Body of pancreas (tissue), 4 donors: ENCODE measurements around the gene OR2K2.

Source experiments
- CTCF ChIP-seq, 7 experiments: fragments of 450-650 bp in 4 of 7; fragments of 200-600 bp in 3 of 7; sonication (generic) in 3 of 7; IDR thresholded peaks; one replicate each; pipeline ENCODE4 v1.5.1; 2016 to 2019; ENCODE audit warnings: antibody characterized with exemption in 7 of 7
- POLR2A ChIP-seq, 3 donors: fragments of 450-650 bp; IDR thresholded peaks; one replicate each; pipeline ENCODE4 v1.6.1; 2016; ENCODE audit warnings: antibody characterized with exemption in 3 of 3, mild to moderate bottlenecking in 2 of 3

- TF ChIP-seq CTCF (IDR thresholded peaks at IDR 0.05) (no peak), POLR2A (IDR thresholded peaks at IDR 0.05) (no peak)
These were observed 28.8 kb downstream of the OR2K2 start for GRCh38 chr9:111301195-111301594.
